Endothelial cell of umbilical vein (primary cell): ENCODE results near the gene C9. TPM values are rescaled to one million over a fixed set of nuclear protein-coding genes. Genes with fewer than 3 reads are reported as not detected.

Source experiments
- BruUV-seq: library from RNA; stranded (reverse); fragments of 400-500 nt; replicated peaks from 2 replicates; lab custom pipeline; 2021; lab: Mats Ljungman, UMichigan
- CTCF ChIA-PET: fragments of 300-600, 350-600 bp; sonication (Branson Sonifier 250); formaldehyde crosslinking; loops from one replicate; lab custom pipeline; 2021; ENCODE audit warnings: antibody characterized with exemption, inconsistent platforms; lab: Charles Lee
- POLR2A ChIA-PET: fragments of 300-600, 350-600 bp; sonication (Branson Sonifier 250); formaldehyde crosslinking; loops from one replicate; lab custom pipeline; 2021; ENCODE audit warnings: antibody characterized with exemption, inconsistent platforms; lab: Charles Lee
- DNase-seq: peaks from one replicate; pipeline ENCODE4 v3.0.0-alpha.2; 2011; ENCODE audit warnings: low read depth, low spot score
- FAIRE-seq: peaks from 2 replicates; lab custom pipeline; 2011; peaks lifted over from hg19 to GRCh38; lab: Jason Lieb, UNC
- H2AFZ ChIP-seq: 2 replicates; pipeline ENCODE4 v1.6.0; 2012; ENCODE audit warnings: low read depth, low read length, control low read depth, inconsistent platforms
- H3K27ac ChIP-seq: 2 replicates; pipeline ENCODE4 v1.5.1; 2011; ENCODE audit warnings: low read depth, mild to moderate bottlenecking, control low read depth, low read length, moderate library complexity; ENCODE audit not compliant: insufficient read depth
- H3K27me3 ChIP-seq, 2 experiments: 2 replicates each; pipeline versions ENCODE4 v1.6.0 to v1.6.1; 2011; ENCODE audit warnings: low read length in 2 of 2, mixed read lengths in 1 of 2; ENCODE audit not compliant: control insufficient read depth in 2 of 2, insufficient read depth in 2 of 2
- H3K36me3 ChIP-seq, 2 experiments: 2 replicates in 1 of 2; 3 replicates in 1 of 2; pipeline ENCODE4 v1.5.1; 2011; ENCODE audit warnings: low read length in 2 of 2, mild to moderate bottlenecking in 1 of 2, moderate library complexity in 1 of 2; ENCODE audit not compliant: control insufficient read depth in 2 of 2, insufficient read depth in 2 of 2; ENCODE audit errors: extremely low read depth in 1 of 2
- H3K4me1 ChIP-seq: 3 replicates; pipeline ENCODE4 v1.5.1; 2011; ENCODE audit warnings: mild to moderate bottlenecking, low read length; ENCODE audit not compliant: control insufficient read depth, insufficient read depth; ENCODE audit errors: extremely low read depth
- H3K4me2 ChIP-seq: 2 replicates; pipeline ENCODE4 v1.6.1; 2011; ENCODE audit warnings: low read length, control low read depth, mixed read lengths; ENCODE audit not compliant: insufficient read depth
- H3K4me3 ChIP-seq, 3 experiments: fragments of 200-600 bp in 1 of 3; sonication (generic), shearing (Covaris generic) in 1 of 3; replicated peaks in 1 of 3; 2 replicates each; pipeline ENCODE4 v1.5.1; 2011 to 2016; ENCODE audit warnings: control low read depth in 3 of 3, low read length in 3 of 3, mild to moderate bottlenecking in 2 of 3, inconsistent platforms in 1 of 3, low read depth in 1 of 3, moderate library complexity in 1 of 3; ENCODE audit not compliant: insufficient read depth in 1 of 3
- H3K79me2 ChIP-seq: 2 replicates; pipeline ENCODE4 v1.6.0; 2012; ENCODE audit warnings: low read length, inconsistent platforms; ENCODE audit not compliant: control insufficient read depth, insufficient read depth
- H3K9ac ChIP-seq: replicated peaks from 2 replicates; pipeline ENCODE3; 2011; ENCODE audit warnings: low read length, control low read depth; ENCODE audit not compliant: insufficient read depth; ENCODE audit errors: extremely low read depth
- H3K9me1 ChIP-seq: replicated peaks from 3 replicates; pipeline ENCODE4 v1.6.0; 2011; ENCODE audit warnings: mild to moderate bottlenecking, low read length; ENCODE audit not compliant: control insufficient read depth, insufficient read depth; ENCODE audit errors: extremely low read depth
- H3K9me3 ChIP-seq: replicated peaks from 2 replicates; pipeline ENCODE4 v1.5.1; 2012; ENCODE audit warnings: low read length, inconsistent platforms; ENCODE audit not compliant: control insufficient read depth, insufficient read depth
- H4K20me1 ChIP-seq: replicated peaks from 2 replicates; pipeline ENCODE3; 2011; ENCODE audit warnings: mild to moderate bottlenecking, low read length; ENCODE audit not compliant: control insufficient read depth, insufficient read depth; ENCODE audit errors: extremely low read depth
- EZH2 ChIP-seq: IDR thresholded peaks from 2 replicates; pipeline ENCODE4 v1.6.1; 2012; ENCODE audit warnings: borderline replicate concordance, low read depth, mild to moderate bottlenecking, moderate library complexity, low read length, inconsistent platforms; ENCODE audit not compliant: severe bottlenecking
- FOS ChIP-seq: IDR thresholded peaks from 2 replicates; pipeline ENCODE4 v1.6.1; 2011; ENCODE audit warnings: mild to moderate bottlenecking, low read length, moderate library complexity, borderline replicate concordance; ENCODE audit not compliant: insufficient read depth
- GATA2 ChIP-seq: IDR thresholded peaks from 2 replicates; pipeline ENCODE4 v1.7.0; 2011; ENCODE audit warnings: low read depth, mild to moderate bottlenecking, moderate library complexity, mixed read lengths, low read length; ENCODE audit not compliant: insufficient read length, insufficient read depth
- JUN ChIP-seq: IDR thresholded peaks from 2 replicates; pipeline ENCODE4 v1.6.1; 2011; ENCODE audit warnings: borderline replicate concordance, low read depth; ENCODE audit not compliant: insufficient read length, insufficient read depth
- MYC ChIP-seq: IDR thresholded peaks from one replicate; pipeline ENCODE4 v1.6.1; 2011; ENCODE audit warnings: mild to moderate bottlenecking, low read depth, low read length
- POLR2A ChIP-seq: IDR thresholded peaks from 2 replicates; pipeline ENCODE4 v1.6.1; 2012; ENCODE audit warnings: low read depth, mild to moderate bottlenecking, control low read depth, low read length
- POLR2AphosphoS5 ChIP-seq: IDR thresholded peaks from 2 replicates; pipeline ENCODE4 v1.6.1; 2012; ENCODE audit warnings: low read depth, mild to moderate bottlenecking, control low read depth, low read length, moderate library complexity; ENCODE audit not compliant: insufficient read depth
- dilution Hi-C: fragments of 300-500 bp; cut with MboI; formaldehyde crosslinking; loops from one replicate; pipeline ENCODE4 v1.15.0; 2019; ENCODE audit warnings: low sequenced_read_pairs; ENCODE audit not compliant: extremely low pct_ligation_motif_present
- intact Hi-C: fragments of 100-400 bp; cut with micrococcal nuclease; formaldehyde crosslinking; loops from one replicate; pipeline ENCODE4 v1.10.0; 2022
- polyA plus RNA-seq, 4 experiments: library from polyadenylated mRNA; depleted of rRNA in 3 of 4; stranded (reverse) in 3 of 4; unstranded in 1 of 4; fragments of >200 nt; gene quantifications; 2 replicates each; pipeline versions ENCODE4 v1.2.1 to v1.2.3, GENCODE V29; 2011 to 2012; ENCODE audit warnings: missing spikeins in 1 of 4
- total RNA-seq: library from RNA; stranded (reverse); gene quantifications from 2 replicates; pipeline ENCODE4 v1.2.3, GENCODE V29; 2021
- TF ChIP-seq, protein P1 (sequence below): IDR thresholded peaks from 2 replicates; pipeline ENCODE4 v1.6.1; 2011; ENCODE audit not compliant: insufficient read depth, insufficient read length
- TF ChIP-seq, protein P2 (sequence below), 2 donors: IDR thresholded peaks; 1 replicate in 1 of 2; 2 replicates in 1 of 2; pipeline ENCODE4 v1.5.1; 2011; ENCODE audit warnings: low read length in 2 of 2, mild to moderate bottlenecking in 2 of 2, moderate library complexity in 2 of 2, control low read depth in 1 of 2, inconsistent platforms in 1 of 2, low read depth in 1 of 2; ENCODE audit not compliant: insufficient read depth in 1 of 2; ENCODE audit errors: extremely low read depth in 1 of 2

The C9 gene
- total and polyA plus RNA-seq, 2 donors (not counting 3 experiments of a cell fraction or from before 2014, with no cell fraction given): 0.33 TPM; not detected in 1

DNA sequence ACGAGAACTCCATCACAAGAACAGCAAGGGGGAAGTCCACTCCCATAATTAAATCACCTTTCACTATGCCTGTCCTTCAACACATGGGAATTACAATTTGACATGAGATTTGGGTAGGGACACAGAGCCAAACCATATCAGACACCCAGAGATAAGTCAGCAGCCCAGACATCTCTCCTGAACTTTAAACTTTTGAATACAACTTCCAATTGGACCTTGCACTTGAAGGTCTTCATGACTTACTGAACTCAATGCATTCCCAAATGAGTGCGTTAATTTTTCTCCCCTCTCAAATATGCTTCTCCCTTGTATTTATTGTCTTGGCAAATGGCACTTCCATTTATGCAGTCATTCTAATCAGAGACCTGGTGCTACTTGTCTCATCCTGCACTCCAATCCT lies 12.1 kb downstream of the C9 start:
- BruUV-seq: no TSS peak
- Histone ChIP-seq H3K4me1 (peaks cover 32% of the 10 kb centered on the region), H4K20me1 (no peaks in the 10 kb centered on the region), H3K9me1 (no peaks in the 10 kb centered on the region), H3K79me2 (no peaks in the 10 kb centered on the region), H3K9me3 (no peaks in the 10 kb centered on the region), H3K27ac (no peak overlapping the region), H3K27me3 (no peaks in the 10 kb centered on the region), H3K9ac (no peak overlapping the region), H3K4me2 (no peak overlapping the region), H3K36me3 (no peaks in the 10 kb centered on the region), H2AFZ (no peak overlapping the region), H3K4me3 (no peak overlapping the region)
- FAIRE-seq (no peak), DNase-seq (no peak)
- TF ChIP-seq FOS (no peak), EZH2 (no peak), GATA2 (no peak), POLR2AphosphoS5 (no peak), JUN (no peak), POLR2A (no peak), MYC (no peak)
- TF ChIP-seq, protein P1, sequence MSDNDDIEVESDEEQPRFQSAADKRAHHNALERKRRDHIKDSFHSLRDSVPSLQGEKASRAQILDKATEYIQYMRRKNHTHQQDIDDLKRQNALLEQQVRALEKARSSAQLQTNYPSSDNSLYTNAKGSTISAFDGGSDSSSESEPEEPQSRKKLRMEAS: no peak
- TF ChIP-seq, protein P2, sequence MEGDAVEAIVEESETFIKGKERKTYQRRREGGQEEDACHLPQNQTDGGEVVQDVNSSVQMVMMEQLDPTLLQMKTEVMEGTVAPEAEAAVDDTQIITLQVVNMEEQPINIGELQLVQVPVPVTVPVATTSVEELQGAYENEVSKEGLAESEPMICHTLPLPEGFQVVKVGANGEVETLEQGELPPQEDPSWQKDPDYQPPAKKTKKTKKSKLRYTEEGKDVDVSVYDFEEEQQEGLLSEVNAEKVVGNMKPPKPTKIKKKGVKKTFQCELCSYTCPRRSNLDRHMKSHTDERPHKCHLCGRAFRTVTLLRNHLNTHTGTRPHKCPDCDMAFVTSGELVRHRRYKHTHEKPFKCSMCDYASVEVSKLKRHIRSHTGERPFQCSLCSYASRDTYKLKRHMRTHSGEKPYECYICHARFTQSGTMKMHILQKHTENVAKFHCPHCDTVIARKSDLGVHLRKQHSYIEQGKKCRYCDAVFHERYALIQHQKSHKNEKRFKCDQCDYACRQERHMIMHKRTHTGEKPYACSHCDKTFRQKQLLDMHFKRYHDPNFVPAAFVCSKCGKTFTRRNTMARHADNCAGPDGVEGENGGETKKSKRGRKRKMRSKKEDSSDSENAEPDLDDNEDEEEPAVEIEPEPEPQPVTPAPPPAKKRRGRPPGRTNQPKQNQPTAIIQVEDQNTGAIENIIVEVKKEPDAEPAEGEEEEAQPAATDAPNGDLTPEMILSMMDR (IDR thresholded peaks at IDR 0.05; ENCODE audit: extremely low read depth in 1 of 2, insufficient read depth in 1 of 2, low read depth in 1 of 2, low read length in 2 of 2): no peak
- dilution Hi-C loops (no loop called here), intact Hi-C loops (no loop called here)
- ChIA-PET CTCF (no interaction called here), POLR2A (no interaction called here)
